Osteocyte (in vitro differentiated cells): ENCODE measurements around the gene PTPN14. TPM values are rescaled to one million over a fixed set of nuclear protein-coding genes. Genes with fewer than 3 reads are reported as not detected.
"Not testable (repeated sequence)": the region's sequence is repeated elsewhere in the genome, so short reads cannot be mapped to it uniquely, and the experiment has no call there.

Experiments
- DNase-seq: peaks from one replicate; pipeline ENCODE4 v3.0.0; 2021; ENCODE audit warnings: mixed read lengths; ENCODE audit not compliant: unreplicated experiment; ENCODE audit errors: extremely low spot score
- H3K27ac Mint-ChIP-seq: one replicate; pipeline ENCODE4 v1.8.0; 2021; ENCODE audit warnings: mild to moderate bottlenecking, mixed read lengths; ENCODE audit not compliant: unreplicated experiment
- H3K27me3 Mint-ChIP-seq: one replicate; pipeline ENCODE4 v1.8.0; 2021; ENCODE audit warnings: mixed read lengths; ENCODE audit not compliant: unreplicated experiment
- H3K36me3 Mint-ChIP-seq: one replicate; pipeline ENCODE4 v1.8.0; 2021; ENCODE audit warnings: mixed read lengths; ENCODE audit not compliant: unreplicated experiment
- H3K4me1 Mint-ChIP-seq: one replicate; pipeline ENCODE4 v1.8.0; 2021; ENCODE audit warnings: mixed read lengths; ENCODE audit not compliant: unreplicated experiment
- H3K4me3 Mint-ChIP-seq: one replicate; pipeline ENCODE4 v1.8.0; 2021; ENCODE audit warnings: mild to moderate bottlenecking, moderate library complexity, mixed read lengths; ENCODE audit not compliant: unreplicated experiment
- H3K9me3 Mint-ChIP-seq: one replicate; pipeline ENCODE4 v1.8.0; 2021; ENCODE audit warnings: mixed read lengths; ENCODE audit not compliant: unreplicated experiment
- total RNA-seq: library from RNA; stranded (reverse); gene quantifications from 2 replicates; pipeline ENCODE4 v1.2.1, GENCODE V29; 2021
- TF ChIP-seq, protein P1 (sequence below): fragments of 200-600 bp; sonication (generic); IDR thresholded peaks from 2 replicates; pipeline ENCODE4 v1.5.0; 2021; ENCODE audit warnings: antibody characterized with exemption, mild to moderate bottlenecking, moderate library complexity

PTPN14 gene
- total RNA-seq, 1 donor from 2014 or later: 140 TPM

DNA sequence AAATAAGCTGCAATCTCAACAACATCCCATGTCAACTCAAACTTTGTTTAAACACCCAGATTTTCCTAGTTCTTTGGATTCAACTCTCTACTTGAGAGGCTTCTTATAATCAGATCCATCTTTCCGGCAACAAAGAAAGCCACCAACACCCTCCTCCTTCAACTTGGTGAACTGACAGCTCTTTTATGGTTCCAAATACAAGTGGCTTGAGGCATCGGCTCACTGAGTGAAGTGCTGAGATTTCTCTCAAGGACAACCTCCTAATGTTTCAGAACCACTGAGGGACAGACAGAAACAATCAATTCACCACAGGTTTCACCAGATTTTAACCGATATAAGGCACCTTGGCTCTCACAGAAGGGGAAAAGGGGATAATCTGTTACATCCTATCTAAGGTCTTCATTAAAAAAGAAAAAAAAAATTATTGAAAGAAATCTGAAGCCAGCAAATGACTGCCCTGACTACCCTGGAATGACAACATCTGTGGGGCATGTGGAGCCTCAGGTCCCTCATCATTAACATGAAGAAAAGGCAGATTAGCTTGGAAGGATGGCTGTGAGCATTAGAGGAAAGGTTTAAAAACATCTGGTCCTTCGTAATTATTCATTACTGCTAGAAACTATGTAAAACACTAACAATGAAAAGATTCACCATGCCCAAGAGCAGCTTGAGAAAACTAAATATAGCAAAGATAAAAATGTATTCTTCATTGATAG lies 50.9 kb downstream of the PTPN14 start:
- peaks cover 8% of the 10 kb centered on the region for H3K36me3 Mint-ChIP-seq
- no peak overlapping the region for H3K4me3 Mint-ChIP-seq
- H3K9me3 Mint-ChIP-seq: no peaks in the 10 kb centered on the region
- H3K27ac Mint-ChIP-seq: peak overlapping the region; percentile 65
- H3K4me1 Mint-ChIP-seq: peaks cover 76% of the 10 kb centered on the region
- DNase-seq: no peak
- TF ChIP-seq, protein P1, sequence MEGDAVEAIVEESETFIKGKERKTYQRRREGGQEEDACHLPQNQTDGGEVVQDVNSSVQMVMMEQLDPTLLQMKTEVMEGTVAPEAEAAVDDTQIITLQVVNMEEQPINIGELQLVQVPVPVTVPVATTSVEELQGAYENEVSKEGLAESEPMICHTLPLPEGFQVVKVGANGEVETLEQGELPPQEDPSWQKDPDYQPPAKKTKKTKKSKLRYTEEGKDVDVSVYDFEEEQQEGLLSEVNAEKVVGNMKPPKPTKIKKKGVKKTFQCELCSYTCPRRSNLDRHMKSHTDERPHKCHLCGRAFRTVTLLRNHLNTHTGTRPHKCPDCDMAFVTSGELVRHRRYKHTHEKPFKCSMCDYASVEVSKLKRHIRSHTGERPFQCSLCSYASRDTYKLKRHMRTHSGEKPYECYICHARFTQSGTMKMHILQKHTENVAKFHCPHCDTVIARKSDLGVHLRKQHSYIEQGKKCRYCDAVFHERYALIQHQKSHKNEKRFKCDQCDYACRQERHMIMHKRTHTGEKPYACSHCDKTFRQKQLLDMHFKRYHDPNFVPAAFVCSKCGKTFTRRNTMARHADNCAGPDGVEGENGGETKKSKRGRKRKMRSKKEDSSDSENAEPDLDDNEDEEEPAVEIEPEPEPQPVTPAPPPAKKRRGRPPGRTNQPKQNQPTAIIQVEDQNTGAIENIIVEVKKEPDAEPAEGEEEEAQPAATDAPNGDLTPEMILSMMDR: no peak
- no peaks in the 10 kb centered on the region for H3K27me3 Mint-ChIP-seq

DNA sequence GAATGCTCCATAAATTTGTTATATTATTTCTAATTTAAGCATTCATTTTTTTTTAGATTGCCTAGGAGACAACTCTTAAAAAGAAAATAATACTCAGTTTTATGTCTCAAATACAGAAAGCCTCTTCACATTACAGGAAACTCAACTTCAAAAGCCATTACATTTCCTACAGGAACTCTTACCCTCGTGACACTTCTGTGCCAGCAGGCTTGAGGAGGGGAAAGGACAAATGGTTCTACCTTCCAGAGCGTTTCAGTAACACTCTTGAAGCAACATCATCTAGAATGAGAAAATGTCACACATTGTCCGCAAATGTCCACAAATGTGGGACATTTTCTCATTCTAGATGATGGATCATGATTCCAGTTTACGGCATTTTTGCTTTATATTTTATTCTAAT lies 51.7 kb downstream of the PTPN14 start:
- Mint-ChIP-seq H3K4me1 (peaks cover 76% of the 10 kb centered on the region), H3K27ac (peak overlapping the region; percentile 74), H3K4me3 (no peak overlapping the region)

DNA sequence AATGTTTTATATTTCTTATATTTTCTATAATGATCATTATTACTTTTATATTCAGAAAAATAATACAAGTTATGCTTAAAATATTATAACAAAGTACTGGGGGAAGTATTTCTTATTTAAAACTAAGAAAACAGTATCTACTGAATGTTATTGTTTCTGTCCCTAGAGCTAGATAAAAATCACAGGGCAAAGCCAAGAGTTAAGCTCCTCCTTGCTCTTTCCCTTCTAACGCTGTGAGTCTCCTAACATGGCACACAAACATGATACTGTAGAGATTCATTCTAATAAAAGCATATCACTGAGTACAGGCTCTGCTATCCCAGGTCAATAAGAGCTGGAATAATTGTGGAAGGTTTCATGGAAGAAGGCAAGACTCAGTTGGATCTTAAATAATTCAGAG lies 53.4 kb downstream of the PTPN14 start:
- H3K36me3 Mint-ChIP-seq: no peaks in the 10 kb centered on the region
- DNase-seq: no peak
- TF ChIP-seq, protein P1: no peak
- no peaks in the 10 kb centered on the region for H3K27me3 Mint-ChIP-seq
- no peaks in the 10 kb centered on the region for H3K9me3 Mint-ChIP-seq
- H3K4me3 Mint-ChIP-seq: no peak overlapping the region
- H3K4me1 Mint-ChIP-seq: peaks cover 78% of the 10 kb centered on the region
- H3K27ac Mint-ChIP-seq: peak overlapping the region; percentile 64

More for the DNA sequence above, 51.7 kb downstream of the PTPN14 start:
- DNase-seq: no peak
- Mint-ChIP-seq H3K27me3 (no peaks in the 10 kb centered on the region), H3K36me3 (peaks cover 2% of the 10 kb centered on the region), H3K9me3 (no peaks in the 10 kb centered on the region)
- TF ChIP-seq, protein P1: no peak

DNA sequence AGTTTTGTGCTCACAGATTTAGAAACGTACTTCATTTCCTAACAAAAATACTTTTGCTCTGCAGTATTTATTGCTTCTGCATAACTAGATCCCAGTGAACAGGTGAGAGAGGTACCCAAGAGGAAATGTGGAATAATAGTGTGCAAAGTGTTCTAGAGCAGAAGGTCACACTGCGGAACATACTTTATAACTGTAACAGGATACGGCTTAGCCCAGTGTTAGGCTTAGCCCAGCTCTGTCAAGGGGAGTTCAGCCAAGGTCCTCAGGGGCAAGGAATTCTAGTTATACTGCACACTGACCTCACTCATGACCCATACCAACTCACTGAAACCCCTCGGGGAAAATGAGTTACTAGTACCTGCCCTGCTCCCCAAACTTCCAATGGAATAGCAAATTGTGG lies 55.3 kb downstream of the PTPN14 start:
- Mint-ChIP-seq H3K27ac (peak overlapping the region; percentile 89), H3K9me3 (no peaks in the 10 kb centered on the region), H3K4me3 (no peak overlapping the region), H3K4me1 (peaks cover 91% of the 10 kb centered on the region), H3K27me3 (no peaks in the 10 kb centered on the region), H3K36me3 (no peaks in the 10 kb centered on the region)
- no peak for DNase-seq
- TF ChIP-seq, protein P1: no peak

DNA sequence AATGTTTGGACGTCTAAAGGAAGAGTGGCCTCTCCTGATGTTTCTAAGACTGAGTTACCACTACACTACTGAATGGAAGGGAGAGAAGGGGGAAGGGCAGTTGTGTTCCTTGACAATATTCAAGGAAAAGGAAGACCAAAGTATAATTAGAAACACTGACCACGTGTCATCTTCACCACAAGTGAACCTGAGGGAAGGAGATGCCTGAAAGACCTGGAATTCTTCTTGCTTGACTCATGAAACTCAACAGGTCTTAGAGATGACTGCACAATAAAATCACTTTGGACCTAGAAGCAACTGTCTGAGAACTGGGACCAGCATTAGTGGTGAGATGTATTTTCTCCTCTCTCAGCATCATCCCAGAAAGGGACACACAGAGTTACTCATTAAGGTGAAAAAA lies 56.7 kb downstream of the PTPN14 start:
- Mint-ChIP-seq H3K36me3 (no peaks in the 10 kb centered on the region), H3K9me3 (no peaks in the 10 kb centered on the region), H3K27ac (peak overlapping the region; percentile 58), H3K4me1 (peaks cover 86% of the 10 kb centered on the region), H3K4me3 (no peak overlapping the region), H3K27me3 (no peaks in the 10 kb centered on the region)
- TF ChIP-seq, protein P1: no peak
- DNase-seq: no peak

DNA sequence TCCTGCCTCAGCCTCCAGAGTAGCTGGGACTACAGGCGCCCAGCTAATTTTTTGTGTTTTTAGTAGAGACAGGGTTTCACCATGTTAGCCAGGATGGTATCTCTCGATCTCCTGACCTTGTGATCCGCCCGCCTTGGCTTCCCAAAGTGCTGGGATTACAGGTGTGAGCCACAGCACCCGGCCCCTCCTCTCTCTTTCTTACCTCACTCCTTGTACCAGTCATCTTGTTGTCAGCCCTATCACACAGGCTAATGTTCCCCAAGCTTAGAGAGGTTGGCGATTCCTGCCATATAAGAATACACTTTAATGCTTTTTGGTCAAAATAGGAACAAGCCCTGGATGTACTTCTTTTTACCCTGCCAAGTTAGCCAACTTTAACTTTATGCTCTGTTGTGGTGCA lies 57.2 kb downstream of the PTPN14 start:
- H3K27me3 Mint-ChIP-seq, H3K4me3 Mint-ChIP-seq, DNase-seq, H3K36me3 Mint-ChIP-seq, H3K9me3 Mint-ChIP-seq: not testable (repeated sequence)
- Mint-ChIP-seq H3K4me1 (peaks cover 84% of the 10 kb centered on the region), H3K27ac (peak overlapping the region; percentile 58)
